Measurements from ENCODE around the gene C4A.

GRCh38 chr6:31972709-31973350, 9.0 kb upstream of the C4A start:
- TF ChIP-seq CTCF (conservative IDR thresholded peaks at IDR 0.05 in 1 of 2, IDR thresholded peaks at IDR 0.05 in 1 of 2; ENCODE audit: extremely low read depth in 1 of 2, insufficient read depth in 1 of 2, low read depth in 1 of 2, low read length in 2 of 2), result no peak
- TF ChIP-seq EZH2 (IDR thresholded peaks at IDR 0.05; ENCODE audit: borderline replicate concordance, low read length), result no peak
